D721Med (cell line): ENCODE measurements around the gene TBX22.

Experiments
- DNase-seq: peaks from one replicate; pipeline ENCODE4 v3.0.0; 2011; ENCODE audit warnings: low spot score; ENCODE audit not compliant: insufficient read length
- FAIRE-seq: peaks from 2 replicates; lab custom pipeline; 2011; peaks lifted over from hg19 to GRCh38; lab: Jason Lieb, UNC
- TF ChIP-seq, protein P1 (sequence below): IDR thresholded peaks from 2 replicates; pipeline ENCODE4 v1.5.1; 2012; ENCODE audit warnings: mild to moderate bottlenecking, control low read depth; ENCODE audit not compliant: insufficient read depth; ENCODE audit errors: missing control alignments

Gene TBX22, protein sequence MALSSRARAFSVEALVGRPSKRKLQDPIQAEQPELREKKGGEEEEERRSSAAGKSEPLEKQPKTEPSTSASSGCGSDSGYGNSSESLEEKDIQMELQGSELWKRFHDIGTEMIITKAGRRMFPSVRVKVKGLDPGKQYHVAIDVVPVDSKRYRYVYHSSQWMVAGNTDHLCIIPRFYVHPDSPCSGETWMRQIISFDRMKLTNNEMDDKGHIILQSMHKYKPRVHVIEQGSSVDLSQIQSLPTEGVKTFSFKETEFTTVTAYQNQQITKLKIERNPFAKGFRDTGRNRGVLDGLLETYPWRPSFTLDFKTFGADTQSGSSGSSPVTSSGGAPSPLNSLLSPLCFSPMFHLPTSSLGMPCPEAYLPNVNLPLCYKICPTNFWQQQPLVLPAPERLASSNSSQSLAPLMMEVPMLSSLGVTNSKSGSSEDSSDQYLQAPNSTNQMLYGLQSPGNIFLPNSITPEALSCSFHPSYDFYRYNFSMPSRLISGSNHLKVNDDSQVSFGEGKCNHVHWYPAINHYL

DNA sequence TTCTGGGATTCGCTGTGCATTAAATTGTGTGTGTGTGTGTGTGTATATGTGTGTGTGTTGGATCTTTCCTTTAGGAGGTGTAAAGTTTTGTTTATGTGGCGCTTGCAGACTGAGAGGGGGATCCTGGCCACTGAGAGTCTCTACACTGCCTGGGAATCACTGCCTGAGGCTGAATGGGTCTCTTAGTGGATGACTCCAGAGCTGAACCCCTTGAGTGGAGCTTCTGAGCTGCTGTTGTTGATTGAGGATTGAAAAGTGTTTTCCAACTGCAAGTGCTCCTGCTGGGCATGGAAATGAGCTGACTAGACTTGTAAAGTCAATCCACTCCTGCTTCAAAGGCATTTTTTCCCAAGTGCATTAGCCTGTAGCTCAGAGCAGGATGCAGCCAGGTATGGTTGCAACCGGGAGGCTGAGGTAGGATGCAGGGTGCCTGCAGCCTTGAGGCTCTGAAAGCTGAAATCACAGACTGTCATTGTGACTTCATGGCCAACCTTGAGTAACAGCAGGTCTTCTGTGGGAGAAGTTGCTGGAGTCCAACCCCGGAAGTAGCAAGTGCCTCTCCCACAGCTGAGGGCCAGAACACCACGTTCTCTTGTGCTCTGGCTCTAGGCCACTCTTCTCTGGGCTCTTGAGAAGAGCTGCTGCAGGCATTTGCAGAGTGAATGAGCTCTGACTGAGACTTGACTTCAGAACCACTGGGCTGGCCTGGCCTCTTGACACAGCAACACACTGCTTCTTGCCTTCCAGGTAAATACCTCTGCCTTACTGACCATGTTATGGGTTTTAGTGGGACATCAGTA, at the start of gene TBX22:
Gene TBX22, plus strand, starts transcription at position 613 of the 800 bp plus-strand sequence. CDS start 7,517 bp downstream, outside the sequence.
- TF ChIP-seq, protein P1, sequence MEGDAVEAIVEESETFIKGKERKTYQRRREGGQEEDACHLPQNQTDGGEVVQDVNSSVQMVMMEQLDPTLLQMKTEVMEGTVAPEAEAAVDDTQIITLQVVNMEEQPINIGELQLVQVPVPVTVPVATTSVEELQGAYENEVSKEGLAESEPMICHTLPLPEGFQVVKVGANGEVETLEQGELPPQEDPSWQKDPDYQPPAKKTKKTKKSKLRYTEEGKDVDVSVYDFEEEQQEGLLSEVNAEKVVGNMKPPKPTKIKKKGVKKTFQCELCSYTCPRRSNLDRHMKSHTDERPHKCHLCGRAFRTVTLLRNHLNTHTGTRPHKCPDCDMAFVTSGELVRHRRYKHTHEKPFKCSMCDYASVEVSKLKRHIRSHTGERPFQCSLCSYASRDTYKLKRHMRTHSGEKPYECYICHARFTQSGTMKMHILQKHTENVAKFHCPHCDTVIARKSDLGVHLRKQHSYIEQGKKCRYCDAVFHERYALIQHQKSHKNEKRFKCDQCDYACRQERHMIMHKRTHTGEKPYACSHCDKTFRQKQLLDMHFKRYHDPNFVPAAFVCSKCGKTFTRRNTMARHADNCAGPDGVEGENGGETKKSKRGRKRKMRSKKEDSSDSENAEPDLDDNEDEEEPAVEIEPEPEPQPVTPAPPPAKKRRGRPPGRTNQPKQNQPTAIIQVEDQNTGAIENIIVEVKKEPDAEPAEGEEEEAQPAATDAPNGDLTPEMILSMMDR, result no peak
- FAIRE-seq, result no peak
- no peak for DNase-seq

DNA sequence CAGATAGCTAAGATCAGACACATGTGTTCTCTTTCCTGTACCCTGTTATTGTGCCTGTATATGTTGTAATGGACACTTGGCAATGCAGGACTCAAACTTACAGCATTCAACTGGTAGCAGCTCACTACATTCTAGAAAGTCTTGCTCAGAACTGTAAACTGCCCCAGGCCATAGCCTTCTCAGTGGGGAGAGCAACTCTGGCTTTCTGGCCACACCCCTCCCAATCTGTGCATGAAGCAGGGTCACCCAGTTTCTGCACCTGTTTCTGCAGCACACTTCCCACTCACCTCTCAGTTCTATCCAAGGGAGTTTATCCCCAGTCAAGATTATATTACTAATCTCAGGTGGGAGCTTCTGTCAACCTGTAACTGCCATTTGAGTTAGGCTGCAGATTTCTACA, 38.9 kb upstream of the TBX22 start:
- TF ChIP-seq, protein P1, result no peak

DNA sequence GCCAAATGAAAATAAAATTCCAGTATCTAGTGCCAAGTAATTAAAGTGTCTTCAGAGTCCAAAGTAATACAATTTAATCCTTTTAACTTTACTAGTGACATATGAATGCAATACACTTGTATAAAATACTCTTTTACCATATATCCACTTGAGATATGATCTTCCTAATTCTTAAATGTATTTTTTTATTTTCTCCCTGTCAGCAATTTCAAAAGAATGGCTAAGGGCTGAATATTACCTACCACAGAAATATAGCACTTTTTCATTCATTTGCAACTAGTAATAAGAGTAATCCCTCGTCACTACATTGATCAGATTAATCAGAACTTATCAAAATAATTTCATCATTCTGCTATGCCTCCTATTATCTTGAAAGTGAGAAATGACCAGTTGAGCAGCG, 10.1 kb upstream of the TBX22 start:
- TF ChIP-seq, protein P1, result no peak
- FAIRE-seq (no peak), DNase-seq (no peak)

More for the DNA sequence above, 38.9 kb upstream of the TBX22 start:
- FAIRE-seq (no peak), DNase-seq (no peak)

DNA sequence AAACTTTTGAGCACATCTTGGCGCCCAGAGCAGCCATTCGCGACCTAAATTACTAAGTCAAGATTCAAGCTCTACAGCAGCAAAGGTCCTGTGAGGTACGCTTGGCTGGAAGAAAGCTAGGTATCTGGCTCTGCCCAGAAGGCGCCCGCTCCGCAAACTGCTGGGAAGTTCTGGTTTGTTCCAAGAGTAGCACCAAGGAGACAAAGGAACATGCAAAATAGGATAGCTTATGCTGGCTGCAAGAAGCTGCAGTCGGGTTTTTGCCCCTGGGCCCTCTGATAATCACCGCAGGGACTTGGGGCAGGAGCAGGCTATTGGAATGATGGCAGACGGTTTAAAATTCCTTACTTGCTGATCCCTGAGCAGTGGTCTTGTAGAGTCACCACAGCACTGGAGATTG, 3.0 kb upstream of the TBX22 start:
- FAIRE-seq (no peak), DNase-seq (no peak)
- TF ChIP-seq, protein P1, result no peak

DNA sequence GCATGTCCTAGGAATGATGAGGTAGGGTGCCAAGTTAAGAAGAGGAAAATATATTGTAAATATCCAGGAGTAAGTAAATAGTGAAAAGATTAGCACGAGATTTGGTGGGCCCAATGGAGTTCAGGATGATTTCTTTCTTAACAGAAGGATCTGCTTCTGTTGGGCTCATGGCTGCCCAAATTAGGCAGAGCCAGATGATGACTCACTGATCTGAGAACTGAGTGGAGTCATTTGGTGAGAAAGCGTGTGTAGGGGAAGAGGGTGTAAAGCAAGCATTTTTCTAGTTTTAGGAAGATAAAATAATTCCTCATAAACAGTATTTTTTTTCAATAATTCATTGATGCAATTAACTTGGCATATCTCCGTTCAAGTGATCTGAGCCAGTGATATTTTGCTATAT, 1.6 kb downstream of the TBX22 start:
- FAIRE-seq, result no peak
- TF ChIP-seq, protein P1, result no peak
- DNase-seq, result no peak

DNA sequence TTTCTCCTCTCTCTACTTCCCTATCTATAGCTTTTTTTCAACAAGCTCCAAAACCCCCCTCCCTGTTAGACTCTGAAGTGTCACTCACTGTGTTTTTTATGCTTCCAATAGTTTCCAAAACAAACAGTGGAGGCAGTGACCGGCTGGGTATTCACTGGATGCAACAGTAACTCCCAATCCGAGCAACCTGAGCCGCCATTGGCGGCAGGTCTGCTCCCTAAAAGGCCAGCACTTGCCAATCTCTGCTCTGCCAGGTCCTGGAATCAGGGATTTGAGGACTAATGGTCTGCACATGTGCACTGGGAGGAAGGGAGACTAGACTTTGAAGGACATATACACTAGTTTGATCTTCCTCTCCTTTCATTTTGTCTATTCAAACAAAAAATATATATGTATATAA, 7.1 kb downstream of the TBX22 start:
- TF ChIP-seq, protein P1, result no peak
- DNase-seq (no peak), FAIRE-seq (no peak)
